Lower lobe of right lung (tissue), 2 donors: Measurements from ENCODE around the gene ATP10B. TPM values are rescaled to one million over a fixed set of nuclear protein-coding genes. Genes with fewer than 3 reads are reported as not detected.

Source experiments
- ATAC-seq, 2 donors: fragments of 200-7000 bp; cut with Tn5 transposase; one replicate each; pipeline ENCODE4 v1.9.1; 2020 to 2022; ENCODE audit warnings: mild to moderate bottlenecking in 2 of 2, moderate library complexity in 2 of 2
- DNase-seq: peaks from one replicate; pipeline ENCODE4 v3.0.0-alpha.2; 2020
- H3K27ac ChIP-seq: fragments of 200-600 bp; one replicate; pipeline ENCODE4 v1.8.0; 2022
- H3K27me3 ChIP-seq: fragments of 200-600 bp; one replicate; pipeline ENCODE4 v1.8.0; 2022; ENCODE audit warnings: low read depth
- H3K36me3 ChIP-seq: fragments of 200-600 bp; one replicate; pipeline ENCODE4 v1.8.0; 2022; ENCODE audit warnings: mild to moderate bottlenecking
- H3K4me1 ChIP-seq: fragments of 200-600 bp; one replicate; pipeline ENCODE4 v1.8.0; 2022
- H3K4me3 ChIP-seq: fragments of 200-600 bp; one replicate; pipeline ENCODE4 v1.8.0; 2022; ENCODE audit warnings: mild to moderate bottlenecking
- H3K9me3 ChIP-seq: fragments of 200-600 bp; one replicate; pipeline ENCODE4 v1.8.0; 2022
- CTCF ChIP-seq: fragments of 200-600 bp; IDR thresholded peaks from one replicate; pipeline ENCODE4 v1.8.0; 2022; ENCODE audit warnings: antibody characterized with exemption, mild to moderate bottlenecking
- intact Hi-C: fragments of 100-400 bp; cut with DNase I; formaldehyde crosslinking; loops from one replicate; pipeline ENCODE4 v1.11.0; 2022
- total RNA-seq: library from RNA; stranded (reverse); fragmentation: NEBNext Ultra II Directional; extraction: Animal tissue kit (Norgen Biotek cat#: 25700); gene quantifications from one replicate; pipeline ENCODE4 v1.2.1, GENCODE V29; 2021
- donor health status: DM: no; HTN: yes; CAD: no; lungs with severe emphysema.

Gene ATP10B
- total RNA-seq, 1 donor from 2014 or later, result not detected

- DNase-seq, result no peak
- no peak overlapping the region for H3K4me3 ChIP-seq
- H3K36me3 ChIP-seq, result no peaks in the 10 kb centered on the region
- intact Hi-C loops, result no loop called here
- no peak for TF ChIP-seq CTCF
- no peaks in the 10 kb centered on the region for H3K27me3 ChIP-seq
- no peaks in the 10 kb centered on the region for H3K9me3 ChIP-seq
- H3K27ac ChIP-seq, result no peak overlapping the region
- ATAC-seq, result no peak
- H3K4me1 ChIP-seq, result no peaks in the 10 kb centered on the region
Measured at GRCh38 chr5:160550075-160550474, 301.9 kb downstream of the ATP10B start.

GRCh38 chr5:160548949-160549645, 302.9 kb downstream of the ATP10B start:
- no peaks in the 10 kb centered on the region for H3K4me1 ChIP-seq
- no peak for TF ChIP-seq CTCF
- ATAC-seq (no peak), DNase-seq (no peak)
- H3K27me3 ChIP-seq, result no peaks in the 10 kb centered on the region
- no peak overlapping the region for H3K27ac ChIP-seq
- H3K36me3 ChIP-seq, result no peaks in the 10 kb centered on the region
- no peaks in the 10 kb centered on the region for H3K9me3 ChIP-seq
- intact Hi-C loops, result no loop called here
- no peak overlapping the region for H3K4me3 ChIP-seq

GRCh38 chr5:160547872-160548271, 304.1 kb downstream of the ATP10B start:
- intact Hi-C loops, result no loop called here
- Histone ChIP-seq H3K27me3 (no peaks in the 10 kb centered on the region), H3K4me1 (no peaks in the 10 kb centered on the region), H3K9me3 (no peaks in the 10 kb centered on the region), H3K27ac (no peak overlapping the region), H3K4me3 (no peak overlapping the region), H3K36me3 (no peaks in the 10 kb centered on the region)
- no peak for TF ChIP-seq CTCF
- ATAC-seq (no peak), DNase-seq (no peak)

- Histone ChIP-seq H3K9me3 (no peaks in the 10 kb centered on the region), H3K4me1 (no peaks in the 10 kb centered on the region), H3K36me3 (no peaks in the 10 kb centered on the region), H3K27me3 (no peaks in the 10 kb centered on the region), H3K4me3 (no peak overlapping the region), H3K27ac (no peak overlapping the region)
- DNase-seq, result no peak
- TF ChIP-seq CTCF, result no peak
- no peak for ATAC-seq
- intact Hi-C loops, result no loop called here
Measured at GRCh38 chr5:160547061-160547460, 304.9 kb downstream of the ATP10B start.

GRCh38 chr5:160545832-160546231, 306.2 kb downstream of the ATP10B start:
- intact Hi-C loops, result no loop called here
- TF ChIP-seq CTCF, result no peak
- no peak overlapping the region for H3K27ac ChIP-seq
- H3K4me3 ChIP-seq, result no peak overlapping the region
- ATAC-seq (no peak), DNase-seq (no peak)
- no peaks in the 10 kb centered on the region for H3K36me3 ChIP-seq
- H3K4me1 ChIP-seq, result no peaks in the 10 kb centered on the region
- H3K9me3 ChIP-seq, result no peaks in the 10 kb centered on the region
- no peaks in the 10 kb centered on the region for H3K27me3 ChIP-seq
